GM21367 (cell line): ENCODE data around the gene FRMD4B.

Experiments
- ATAC-seq: cut with Tn5 transposase; IDR thresholded peaks from one replicate; pipeline ENCODE4 v1.9.1; 2021; ENCODE audit not compliant: unreplicated experiment

FRMD4B gene

DNA sequence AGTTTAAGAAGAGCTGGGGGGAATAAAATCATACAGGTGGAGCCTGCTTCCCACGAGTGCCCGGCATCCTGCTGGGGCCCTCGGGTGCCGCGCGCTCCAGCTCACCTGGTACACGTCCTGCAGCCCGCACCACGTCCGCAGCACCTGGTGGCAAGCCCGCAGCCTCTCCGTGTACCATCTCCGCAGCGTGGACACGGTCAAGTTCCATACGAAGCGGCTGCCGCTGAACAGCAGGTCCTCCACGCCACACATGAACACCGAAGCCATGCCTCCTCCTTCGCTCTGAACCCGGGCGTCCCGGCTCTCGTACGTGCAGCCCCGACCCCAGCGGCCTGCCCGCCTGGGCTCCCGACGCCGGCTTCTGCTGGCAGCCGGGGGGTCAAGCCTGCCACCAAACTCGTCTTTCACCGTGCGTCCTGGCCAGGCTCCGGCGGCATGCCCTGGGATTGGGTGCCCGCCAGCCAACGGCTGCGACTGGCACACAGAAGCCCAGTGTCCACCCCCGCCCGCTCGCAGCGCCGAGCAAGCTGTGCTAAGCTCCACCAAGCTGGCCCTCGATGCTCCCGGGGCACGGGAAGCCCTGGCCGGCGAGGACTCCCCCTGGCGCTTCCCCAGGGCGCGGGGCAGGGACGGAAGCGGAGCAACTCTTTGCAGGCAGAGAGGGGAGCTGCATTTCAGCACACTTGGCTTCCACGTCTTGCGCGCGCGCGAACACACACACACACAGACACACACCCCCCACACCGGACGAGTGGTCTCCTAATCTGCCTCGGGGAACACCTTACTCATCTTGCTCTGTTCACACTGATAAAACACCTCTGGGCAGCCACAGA, at the start of gene FRMD4B:
TSS of gene FRMD4B (minus strand) at position 366 of the 833 bp plus-strand sequence. CDS start at position 267, 99 bp downstream.
- ATAC-seq: no peak

DNA sequence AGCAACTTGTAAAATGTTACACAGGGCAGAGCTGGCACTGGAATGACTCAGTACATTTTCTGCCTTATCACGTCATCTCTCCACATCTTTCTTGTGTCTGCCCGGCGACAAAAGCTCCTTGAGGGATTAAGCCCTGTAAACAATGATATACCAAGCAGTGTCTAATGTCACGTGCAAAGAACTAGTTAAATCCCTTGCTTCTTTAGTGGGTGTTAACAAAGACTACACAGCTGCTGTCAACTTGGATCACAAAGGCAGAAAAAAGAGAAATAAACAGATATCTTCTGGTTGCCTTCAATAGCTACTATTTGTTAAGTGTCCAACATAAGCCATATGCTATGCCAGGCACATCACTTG, 48.1 kb upstream of the FRMD4B start:
- peak; percentile 35 for ATAC-seq

DNA sequence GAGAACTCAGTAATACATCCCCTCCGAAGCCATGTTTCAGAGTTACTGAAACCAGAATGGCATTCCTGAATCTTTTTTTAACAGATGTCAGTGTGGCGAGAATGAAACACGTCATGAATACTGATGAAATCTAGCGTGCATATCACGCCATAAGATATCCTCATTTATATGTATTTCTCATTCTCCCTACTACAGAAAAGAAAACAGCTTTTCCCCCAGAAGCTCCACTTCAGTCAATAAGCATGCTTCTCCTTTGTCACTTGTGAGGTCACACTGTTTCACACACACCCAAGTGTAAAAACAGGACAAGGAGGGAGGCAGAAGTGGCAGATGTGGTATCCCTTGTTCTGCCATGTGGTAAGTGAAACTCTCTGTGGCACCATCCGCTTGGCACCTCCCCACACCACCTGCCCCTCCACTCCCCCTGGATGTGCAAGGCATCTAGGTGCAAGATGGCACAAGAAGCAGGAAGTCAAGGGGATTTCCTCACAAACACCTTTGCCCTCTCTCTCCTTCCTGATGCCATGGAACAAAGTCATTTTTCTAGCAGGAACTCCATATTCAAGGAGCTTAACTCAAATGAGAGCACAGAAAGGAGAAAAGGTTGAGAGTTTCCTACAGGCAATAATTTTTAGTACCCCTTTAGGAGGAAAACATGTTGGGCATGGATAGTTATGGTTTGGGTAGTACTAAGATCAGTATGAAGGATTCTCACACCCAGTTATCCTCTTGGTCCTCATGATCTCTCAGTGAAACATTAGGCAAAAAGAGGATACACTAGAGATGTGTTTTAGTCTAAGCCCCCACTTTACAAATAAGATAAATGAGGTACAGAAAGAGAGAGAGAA, 47.5 kb upstream of the FRMD4B start:
- ATAC-seq: no peak

DNA sequence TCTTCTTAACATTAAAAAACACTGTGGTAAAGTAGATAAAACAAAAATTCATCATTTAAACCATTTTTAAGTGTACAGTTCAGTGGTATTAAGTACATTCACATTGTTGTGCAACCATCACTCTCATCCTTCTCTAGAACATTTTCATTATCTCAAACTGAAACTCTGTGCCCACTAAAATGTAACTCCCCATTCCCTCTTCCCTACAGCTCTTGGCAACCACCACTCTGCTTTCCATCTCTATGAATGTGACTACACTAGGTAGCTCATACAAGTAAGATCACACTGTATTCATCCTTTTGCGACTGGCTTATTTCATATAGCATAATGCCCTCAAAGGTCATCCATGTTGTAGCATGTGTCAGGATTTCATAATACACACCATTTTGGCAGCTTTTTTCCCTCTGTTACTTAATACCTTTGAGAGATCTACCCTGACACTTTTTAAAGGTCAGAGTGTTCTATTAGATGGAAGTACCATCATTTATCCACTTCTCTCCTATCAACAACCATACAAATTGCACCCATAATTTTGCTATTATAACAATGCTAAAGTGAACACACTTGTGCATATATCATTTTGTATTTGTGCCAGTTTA, 42.9 kb upstream of the FRMD4B start:
- ATAC-seq: no peak

DNA sequence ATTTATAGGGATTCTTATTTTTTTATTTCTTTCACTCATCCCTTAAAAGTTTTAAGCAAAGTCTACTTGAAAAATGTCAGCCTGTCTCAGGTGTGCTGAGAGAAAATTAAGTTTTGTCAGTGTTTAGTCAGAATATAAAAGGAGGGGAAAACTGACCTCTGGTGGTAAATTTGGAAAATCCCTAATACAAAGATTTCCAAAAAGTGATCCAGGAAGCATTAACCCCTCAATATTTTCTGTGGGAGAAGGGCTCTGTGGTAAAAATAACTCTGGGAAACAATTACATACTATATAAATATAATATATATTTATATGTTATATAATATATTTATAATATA, 41.0 kb upstream of the FRMD4B start:
- no peak for ATAC-seq

DNA sequence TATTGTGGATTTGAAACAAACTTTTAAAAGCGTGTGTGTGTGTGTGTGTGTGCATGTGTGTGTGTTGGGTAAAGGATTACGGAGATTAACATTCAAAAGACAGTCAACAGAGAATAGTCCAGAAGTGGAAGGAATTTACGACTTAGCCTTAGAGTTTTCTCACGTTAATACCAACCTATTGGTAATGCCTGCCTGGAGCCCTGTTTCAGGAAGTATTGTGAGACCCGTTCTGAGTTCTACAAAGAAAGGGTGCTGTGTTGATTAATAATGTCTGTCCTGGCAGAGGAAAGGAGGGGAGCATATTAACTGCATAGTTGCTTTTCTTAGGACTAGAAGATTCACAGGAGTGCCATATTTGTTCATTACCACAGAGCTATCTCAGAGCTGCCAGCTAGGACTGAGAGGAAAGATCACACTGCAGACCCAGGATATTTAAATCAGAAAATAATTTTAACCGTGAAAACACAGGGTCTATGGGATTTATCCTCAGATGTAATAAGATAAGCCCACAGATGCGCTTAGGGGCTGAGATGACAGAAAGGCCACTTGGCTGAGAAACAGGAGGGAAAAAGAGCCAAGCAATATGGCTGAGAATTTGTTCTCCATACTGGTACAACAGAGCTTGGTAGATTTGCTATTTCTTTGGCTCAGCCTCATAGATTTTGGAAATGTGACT, 40.5 kb upstream of the FRMD4B start:
- no peak for ATAC-seq

DNA sequence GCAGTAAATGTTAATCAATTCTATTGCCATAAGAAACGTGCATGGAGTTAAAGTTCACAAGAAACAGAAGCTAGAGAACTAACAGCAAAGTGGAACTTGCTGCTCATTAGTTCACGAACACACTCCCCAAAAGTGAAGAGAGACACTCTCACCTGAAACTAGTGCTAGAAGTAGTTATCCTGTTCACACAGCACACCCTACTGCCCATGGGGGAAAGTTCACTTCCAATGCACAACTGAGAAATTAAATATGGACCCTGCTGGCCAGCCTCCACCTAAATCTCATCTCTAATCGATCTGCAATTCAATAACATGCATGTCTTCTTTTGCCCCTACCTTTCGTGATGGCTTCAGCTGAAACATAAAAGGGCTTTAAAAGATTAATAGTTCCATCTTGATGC, 39.4 kb upstream of the FRMD4B start:
- ATAC-seq: peak; percentile 90

DNA sequence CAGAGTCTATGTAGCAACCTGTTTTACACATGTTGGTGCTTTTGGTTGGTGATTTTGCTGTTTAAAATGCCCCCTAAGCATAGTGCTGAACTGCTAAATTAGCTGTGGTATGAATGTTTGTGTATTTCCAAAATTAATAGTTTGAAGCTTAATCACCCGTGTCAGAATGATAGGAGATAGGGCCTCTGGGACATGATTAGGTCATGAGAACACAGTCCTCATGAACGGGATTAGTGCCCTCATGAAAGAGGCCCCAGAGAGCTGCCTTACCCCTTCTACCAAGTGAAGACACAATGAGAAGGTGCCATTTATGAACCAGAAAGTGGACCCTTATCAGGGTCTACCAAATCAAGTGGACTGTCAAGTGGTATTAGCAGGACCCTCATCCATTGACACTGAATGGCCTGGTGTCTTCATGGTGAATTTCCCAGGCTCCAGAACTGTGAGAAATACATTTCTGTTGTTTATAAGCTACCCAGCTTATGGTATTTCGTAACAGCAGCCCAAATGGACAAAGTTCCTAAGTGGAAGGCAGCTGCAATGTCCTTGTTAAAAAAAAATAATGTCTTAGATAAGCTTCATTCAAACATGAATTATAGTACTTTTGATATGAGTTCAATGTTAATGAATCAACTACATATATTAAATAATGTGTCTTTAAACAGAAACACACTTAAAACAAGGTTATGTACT, 37.7 kb upstream of the FRMD4B start:
- no peak for ATAC-seq

DNA sequence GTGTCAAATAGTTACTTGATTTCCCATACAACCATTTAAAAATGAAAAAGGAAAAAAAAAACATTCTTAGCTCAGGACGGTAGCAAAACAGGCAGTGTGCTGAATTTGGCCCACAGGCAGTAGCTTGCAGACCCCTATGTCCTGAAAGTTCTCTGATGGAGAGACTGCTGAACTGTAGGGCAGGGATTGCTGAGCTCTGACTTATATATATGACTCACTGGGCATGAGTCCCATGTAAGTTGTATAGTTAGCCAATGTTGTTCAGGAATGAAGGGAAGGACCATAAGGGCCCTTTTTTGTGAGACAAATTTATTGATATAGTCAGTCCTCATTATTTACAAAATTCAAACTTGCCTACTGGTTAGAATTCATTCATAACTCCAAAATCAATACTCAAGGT, 36.9 kb upstream of the FRMD4B start:
- no peak for ATAC-seq

DNA sequence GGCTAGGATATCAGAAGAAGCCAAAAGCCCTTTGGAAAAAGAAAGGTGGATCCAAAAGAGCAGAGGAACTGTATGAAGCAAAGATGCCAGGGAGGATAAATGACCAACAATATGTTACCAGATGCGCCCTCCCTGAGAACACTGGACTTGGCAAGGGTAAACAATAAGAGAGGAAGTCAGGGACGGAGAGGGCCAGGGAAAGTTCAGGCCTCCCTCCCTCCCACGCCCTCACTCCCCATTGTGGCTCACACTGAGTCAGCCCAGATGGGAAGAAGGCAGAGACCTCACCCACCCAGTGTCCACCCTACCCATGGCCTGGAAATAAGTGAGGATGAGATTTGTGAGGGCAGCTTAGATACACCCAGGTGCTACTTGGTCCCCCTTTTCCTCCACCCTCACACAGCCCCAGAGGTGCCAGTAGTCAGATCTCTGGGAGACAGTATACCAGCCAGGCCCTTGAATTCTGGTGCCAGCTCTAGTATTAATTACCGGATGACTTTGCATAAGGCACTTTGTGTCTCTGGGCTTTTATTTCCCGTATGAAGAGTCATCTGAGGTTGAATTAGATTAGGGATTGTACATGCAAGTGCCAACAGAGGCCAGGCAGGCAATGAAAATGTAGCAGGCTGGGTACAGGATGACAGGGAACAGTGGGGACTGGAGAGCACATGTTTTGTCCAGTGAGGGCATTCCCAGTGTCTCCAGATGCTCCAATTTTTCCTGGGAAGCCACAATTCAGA, 35.1 kb upstream of the FRMD4B start:
- ATAC-seq: no peak

DNA sequence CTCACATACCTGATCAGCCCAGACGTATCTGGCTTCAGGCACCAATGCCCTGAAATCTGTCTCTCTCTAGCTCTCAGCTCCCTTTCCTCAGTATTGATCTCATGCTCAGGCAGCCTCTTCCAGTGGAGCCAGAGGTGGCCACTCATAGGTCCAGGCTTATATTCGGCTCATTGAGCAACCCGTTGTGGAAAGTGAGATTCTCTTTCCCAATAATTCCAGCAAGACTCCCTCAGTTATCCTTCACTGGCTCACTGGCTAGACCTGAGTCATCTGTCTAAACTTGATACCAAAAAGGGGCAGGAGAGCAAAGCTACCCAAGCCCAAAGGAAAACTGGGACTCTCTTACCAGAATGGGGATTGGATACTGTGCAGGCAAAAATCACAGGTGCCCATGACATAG, 33.4 kb upstream of the FRMD4B start:
- ATAC-seq: no peak

DNA sequence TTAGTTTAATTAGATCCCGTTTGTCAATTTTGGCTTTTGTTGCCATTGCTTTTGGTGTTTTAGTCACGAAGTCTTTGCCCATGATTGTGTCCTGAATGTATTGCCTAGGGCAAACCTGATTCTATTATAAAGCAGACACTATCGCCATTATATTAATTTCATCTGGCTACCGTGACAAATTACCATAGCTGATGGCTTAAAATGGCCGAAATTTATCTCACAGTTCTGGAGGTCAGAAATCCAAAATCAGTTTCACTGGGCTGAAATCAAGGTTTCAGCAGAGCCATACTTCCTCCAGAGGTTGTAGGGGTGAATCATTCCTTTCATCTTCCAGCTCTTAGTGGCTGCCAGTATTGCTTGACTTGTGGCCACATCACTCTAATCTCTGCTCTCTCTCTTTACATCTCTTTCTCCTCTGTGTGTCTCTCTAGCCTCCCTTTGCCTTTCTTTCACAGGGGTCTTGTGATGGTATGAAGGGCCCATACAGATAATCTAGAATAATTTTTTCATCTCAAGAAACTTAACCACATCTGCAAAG, 31.7 kb upstream of the FRMD4B start:
- no peak for ATAC-seq

DNA sequence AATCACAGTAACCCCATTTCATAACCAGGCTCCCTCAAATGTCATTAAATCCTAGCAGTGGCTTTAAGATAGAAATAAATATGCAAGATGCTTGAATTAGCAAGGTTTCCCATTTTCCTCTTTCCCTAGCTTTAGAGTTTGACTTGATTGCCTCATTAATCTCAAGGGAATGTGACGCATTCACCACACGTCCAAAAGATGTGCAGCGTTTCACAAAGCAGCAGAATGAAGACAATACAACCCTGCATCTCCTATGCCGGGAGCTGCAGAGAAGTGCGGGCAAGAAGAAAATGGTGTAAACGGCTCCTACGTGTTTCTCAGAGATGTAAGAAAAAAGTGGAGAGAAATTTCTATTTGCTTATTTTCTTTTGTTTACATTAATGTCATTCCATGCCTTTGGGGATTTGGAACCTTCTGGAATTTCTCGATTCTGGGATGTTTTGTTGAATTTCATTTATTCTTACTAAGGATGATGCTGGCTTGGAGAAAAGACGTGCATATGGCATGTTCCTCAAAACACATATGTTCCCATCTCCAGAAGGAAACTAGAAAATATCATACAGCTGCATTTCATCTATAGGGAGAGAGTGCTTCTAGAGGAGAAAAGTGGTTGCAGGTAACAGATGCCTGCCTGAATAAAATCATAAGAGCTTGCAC, 27.8 kb upstream of the FRMD4B start:
- ATAC-seq: no peak

DNA sequence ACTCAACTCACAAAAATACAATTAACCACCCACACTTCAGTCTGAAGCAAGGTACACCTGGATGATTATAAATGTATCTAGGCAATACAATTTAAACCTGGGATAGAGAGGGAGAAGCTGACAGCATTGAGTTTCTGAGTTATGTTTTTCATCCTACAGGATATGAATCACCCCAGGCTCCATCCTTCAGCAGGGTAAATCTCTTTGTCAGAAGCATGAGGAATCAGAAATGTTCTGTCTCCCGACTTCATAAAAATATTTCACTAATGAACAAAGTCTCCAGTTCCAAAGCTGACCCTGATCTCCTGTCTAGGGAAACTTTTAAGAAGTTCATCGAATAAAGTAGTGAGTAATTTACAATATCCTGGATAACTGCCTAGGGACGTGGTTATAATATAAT, 25.5 kb upstream of the FRMD4B start:
- ATAC-seq: no peak

DNA sequence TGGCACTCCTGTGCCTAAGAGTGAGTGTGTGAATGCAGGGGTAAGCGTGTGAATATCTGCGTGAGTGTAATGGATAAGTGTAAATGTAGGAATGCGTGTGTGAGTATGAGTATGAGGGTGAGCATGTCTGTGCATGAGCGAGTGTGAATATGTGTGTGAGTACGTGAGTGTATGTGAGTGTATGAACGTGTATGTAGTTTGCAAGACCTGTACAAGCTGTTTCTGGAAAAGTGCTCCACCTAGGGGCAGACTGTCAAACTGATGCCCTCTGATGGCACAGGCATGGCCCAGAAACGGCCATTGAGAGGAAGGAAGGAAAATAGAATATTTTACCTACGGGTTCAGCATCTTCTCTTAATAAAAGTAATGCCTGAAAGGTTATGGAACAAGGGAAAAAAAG, 24.4 kb upstream of the FRMD4B start:
- ATAC-seq: peak; percentile 99

DNA sequence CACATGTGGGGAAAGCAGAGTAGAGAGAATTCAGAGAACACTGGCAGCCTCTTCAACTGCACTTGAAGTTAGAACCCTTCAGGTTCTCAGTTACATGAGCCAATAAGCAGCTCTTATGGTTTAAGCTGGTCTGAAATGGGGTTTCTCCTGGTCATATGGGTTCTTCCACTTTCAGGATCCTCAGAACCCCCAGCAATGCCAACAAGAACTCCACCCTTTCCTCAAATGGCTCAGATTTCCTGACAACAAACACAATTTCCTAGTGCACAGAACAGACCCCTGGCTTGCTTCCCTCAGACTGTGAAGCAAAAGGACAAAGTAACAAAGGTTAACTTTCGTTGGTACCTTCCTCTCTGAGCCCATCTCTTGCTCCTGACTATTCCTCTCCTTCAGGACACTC, 23.9 kb upstream of the FRMD4B start:
- no peak for ATAC-seq

DNA sequence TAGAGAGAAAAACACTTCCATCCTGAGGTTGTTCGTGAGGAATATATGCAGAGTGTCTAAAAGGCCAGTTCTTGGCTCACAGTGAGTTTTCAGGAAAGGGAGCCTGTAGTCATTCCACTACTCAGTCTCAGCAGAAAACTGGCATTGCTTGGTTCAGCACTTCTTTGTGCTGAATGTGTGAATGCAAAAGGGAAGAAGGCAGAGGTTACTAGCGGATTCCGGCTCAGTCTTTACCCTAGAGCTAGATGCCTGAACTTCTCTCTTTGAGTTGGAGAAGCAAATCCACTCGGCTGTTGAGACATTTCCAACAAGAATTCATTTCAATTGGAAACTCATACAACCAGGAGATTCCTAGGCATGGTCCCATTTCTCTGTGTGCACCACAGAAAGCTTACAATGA, 23.1 kb upstream of the FRMD4B start:
- no peak for ATAC-seq

DNA sequence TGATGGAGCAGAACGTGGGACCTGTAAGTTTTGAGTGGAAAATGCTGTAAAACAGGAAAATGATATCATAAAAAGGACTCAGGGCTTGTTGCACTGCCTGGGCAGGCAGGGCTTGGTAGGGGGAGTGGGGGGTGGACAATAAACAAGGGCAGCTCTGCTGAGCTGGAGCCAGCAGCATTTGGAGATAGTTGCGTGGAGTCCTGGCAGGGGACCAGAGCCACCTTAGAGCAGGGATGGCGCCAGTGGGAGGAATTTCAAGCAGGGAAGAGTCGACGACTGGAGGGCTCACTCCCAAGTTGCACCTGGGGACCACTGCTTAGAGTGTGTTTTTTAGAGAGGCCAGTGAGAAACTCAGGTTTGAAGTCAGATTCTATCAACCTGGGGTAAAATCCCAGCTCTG, 22.7 kb upstream of the FRMD4B start:
- no peak for ATAC-seq

DNA sequence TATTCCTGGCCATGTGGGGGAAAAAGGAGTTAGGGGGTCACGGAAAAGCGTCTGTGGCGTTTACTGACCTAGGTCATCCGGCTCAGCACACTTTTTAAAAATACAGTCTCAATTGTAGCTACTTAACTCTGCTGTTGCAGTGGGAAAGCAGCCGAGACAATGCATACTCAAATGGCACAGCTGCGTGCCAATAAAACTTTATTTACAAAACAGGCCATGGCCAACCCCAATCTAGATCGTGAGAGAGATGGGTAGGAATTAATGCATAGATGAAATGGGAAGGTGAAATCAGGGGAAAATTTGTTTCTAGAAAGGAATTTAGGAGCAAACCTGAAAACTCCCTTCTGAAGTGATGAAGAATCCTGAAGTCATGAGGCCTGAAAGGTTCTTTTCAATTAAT, 22.0 kb upstream of the FRMD4B start:
- ATAC-seq: no peak
